Body of pancreas (tissue), 4 donors: ENCODE results near the gene RAX2. TPM values are rescaled to one million over a fixed set of nuclear protein-coding genes. Genes with fewer than 3 reads are reported as not detected.
"Not testable (repeated sequence)": the region's sequence is repeated elsewhere in the genome, so short reads cannot be mapped to it uniquely, and the experiment has no call there.

Source experiments
- ATAC-seq: fragments of 150-250 bp; one replicate; pipeline ENCODE4 v1.9.1; 2016
- DNase-seq, 4 donors: peaks; one replicate each; pipeline ENCODE4 v3.0.0-alpha.2; 2019
- H3K27ac ChIP-seq, 4 donors: fragments of 200-600 bp; sonication (generic); 1 replicate in 3 of 4; 2 replicates in 1 of 4; pipeline versions ENCODE4 v1.5.1 to v1.6.1; 2016 to 2019; ENCODE audit warnings: mild to moderate bottlenecking in 1 of 4, mixed read lengths in 1 of 4, moderate library complexity in 1 of 4
- H3K27me3 ChIP-seq, 2 donors: fragments of 200-600 bp; sonication (generic); one replicate each; pipeline ENCODE4 v1.6.0; 2016; ENCODE audit warnings: mild to moderate bottlenecking in 1 of 2
- H3K36me3 ChIP-seq, 2 donors: fragments of 200-600 bp; sonication (generic); replicated peaks in 1 of 2; 2 replicates each; pipeline ENCODE4 v1.5.1; 2016; ENCODE audit warnings: low read depth in 2 of 2; ENCODE audit not compliant: insufficient read depth in 1 of 2
- H3K4me1 ChIP-seq: fragments of 200-600 bp; sonication (generic); one replicate; pipeline ENCODE4 v1.6.0; 2016
- H3K4me3 ChIP-seq, 2 donors: fragments of 200-600 bp; sonication (generic); 1 replicate in 1 of 2; 2 replicates in 1 of 2; pipeline ENCODE4 v1.5.1; 2016 to 2019
- H3K9me3 ChIP-seq, 3 donors: fragments of 200-600 bp; sonication (generic); 1 replicate in 2 of 3; 2 replicates in 1 of 3; pipeline ENCODE4 v1.5.1; 2016
- POLR2A ChIP-seq, 3 donors: fragments of 450-650 bp; IDR thresholded peaks; one replicate each; pipeline ENCODE4 v1.6.1; 2016; ENCODE audit warnings: antibody characterized with exemption in 3 of 3, mild to moderate bottlenecking in 2 of 3
- WGBS, 2 donors: methylation state at CpG; one replicate each; pipeline ENCODE4 v1.1.5; 2017; 5-methylcytosine and 5-hydroxymethylcytosine counted together
- intact Hi-C: fragments of 100-400 bp; cut with DNase I; formaldehyde crosslinking; loops from one replicate; pipeline ENCODE4 v1.15.1; 2023
- total RNA-seq, 2 donors: library from RNA; depleted of rRNA; stranded (reverse); fragments of >200 nt; gene quantifications; one replicate each; pipeline ENCODE4 v1.1.0, GENCODE V29; 2016
- TF ChIP-seq, protein P1 (sequence below), 7 experiments: fragments of 450-650 bp in 4 of 7; fragments of 200-600 bp in 3 of 7; sonication (generic) in 3 of 7; IDR thresholded peaks; one replicate each; pipeline ENCODE4 v1.5.1; 2016 to 2019; ENCODE audit warnings: antibody characterized with exemption in 7 of 7

RAX2 gene
- total RNA-seq, 2 donors from 2014 or later: not detected

DNA sequence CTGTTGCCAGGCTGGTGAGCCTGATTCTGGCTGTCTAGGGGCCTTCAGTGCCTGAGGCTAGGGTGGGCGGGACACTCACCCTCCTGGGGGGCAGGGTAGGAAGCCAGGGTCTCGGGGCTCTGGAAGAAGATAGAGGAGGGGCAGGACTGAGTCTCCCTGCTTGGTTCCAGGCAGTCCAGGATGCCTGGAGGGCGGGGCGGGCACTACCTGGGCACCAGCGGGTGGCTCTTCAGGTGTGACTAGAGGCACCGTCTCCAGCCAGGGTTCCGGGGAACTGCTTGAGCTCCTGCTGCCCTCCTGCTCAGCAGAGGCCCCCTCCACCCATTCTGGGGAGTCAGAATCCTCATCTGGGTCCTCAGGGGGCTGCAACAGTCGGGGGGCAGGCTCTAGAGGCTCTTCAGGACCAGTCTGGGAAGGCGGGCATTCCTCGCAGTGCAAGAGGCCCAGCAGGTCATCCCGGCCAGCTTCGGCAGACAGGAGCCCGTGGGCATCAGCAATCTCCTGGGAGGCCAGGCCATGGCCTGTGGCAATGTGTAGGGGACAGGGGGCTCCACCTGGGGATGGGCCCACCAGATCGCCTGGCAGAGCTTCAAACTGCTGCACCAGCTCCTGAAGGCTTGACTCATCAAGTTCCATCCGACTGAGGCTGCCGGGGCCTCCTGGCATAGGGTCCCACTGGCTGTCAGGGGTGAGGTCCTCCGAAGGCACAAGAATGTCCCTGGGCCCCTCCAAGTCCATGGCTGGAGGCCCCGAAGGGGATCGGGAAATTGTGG lies 12.4 kb downstream of the RAX2 start:
- intact Hi-C loops: no loop called here
- H3K4me3 ChIP-seq: no peak overlapping the region
- no peak overlapping the region for H3K27ac ChIP-seq
- TF ChIP-seq POLR2A (IDR thresholded peaks at IDR 0.05): no peak
- TF ChIP-seq, protein P1, sequence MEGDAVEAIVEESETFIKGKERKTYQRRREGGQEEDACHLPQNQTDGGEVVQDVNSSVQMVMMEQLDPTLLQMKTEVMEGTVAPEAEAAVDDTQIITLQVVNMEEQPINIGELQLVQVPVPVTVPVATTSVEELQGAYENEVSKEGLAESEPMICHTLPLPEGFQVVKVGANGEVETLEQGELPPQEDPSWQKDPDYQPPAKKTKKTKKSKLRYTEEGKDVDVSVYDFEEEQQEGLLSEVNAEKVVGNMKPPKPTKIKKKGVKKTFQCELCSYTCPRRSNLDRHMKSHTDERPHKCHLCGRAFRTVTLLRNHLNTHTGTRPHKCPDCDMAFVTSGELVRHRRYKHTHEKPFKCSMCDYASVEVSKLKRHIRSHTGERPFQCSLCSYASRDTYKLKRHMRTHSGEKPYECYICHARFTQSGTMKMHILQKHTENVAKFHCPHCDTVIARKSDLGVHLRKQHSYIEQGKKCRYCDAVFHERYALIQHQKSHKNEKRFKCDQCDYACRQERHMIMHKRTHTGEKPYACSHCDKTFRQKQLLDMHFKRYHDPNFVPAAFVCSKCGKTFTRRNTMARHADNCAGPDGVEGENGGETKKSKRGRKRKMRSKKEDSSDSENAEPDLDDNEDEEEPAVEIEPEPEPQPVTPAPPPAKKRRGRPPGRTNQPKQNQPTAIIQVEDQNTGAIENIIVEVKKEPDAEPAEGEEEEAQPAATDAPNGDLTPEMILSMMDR (IDR thresholded peaks at IDR 0.05): no peak
- H3K9me3 ChIP-seq: no peaks in the 10 kb centered on the region
- H3K36me3 ChIP-seq: peaks cover 0 to 1% of the 10 kb centered on the region in 2 donors
- ATAC-seq (no peak), DNase-seq (no peak)
- peaks cover 39% of the 10 kb centered on the region for H3K4me1 ChIP-seq
- no peaks in the 10 kb centered on the region for H3K27me3 ChIP-seq
- 87 to 90% methylated on average over 3 to 18 of the region's 19 CpGs for WGBS, 2 donors

DNA sequence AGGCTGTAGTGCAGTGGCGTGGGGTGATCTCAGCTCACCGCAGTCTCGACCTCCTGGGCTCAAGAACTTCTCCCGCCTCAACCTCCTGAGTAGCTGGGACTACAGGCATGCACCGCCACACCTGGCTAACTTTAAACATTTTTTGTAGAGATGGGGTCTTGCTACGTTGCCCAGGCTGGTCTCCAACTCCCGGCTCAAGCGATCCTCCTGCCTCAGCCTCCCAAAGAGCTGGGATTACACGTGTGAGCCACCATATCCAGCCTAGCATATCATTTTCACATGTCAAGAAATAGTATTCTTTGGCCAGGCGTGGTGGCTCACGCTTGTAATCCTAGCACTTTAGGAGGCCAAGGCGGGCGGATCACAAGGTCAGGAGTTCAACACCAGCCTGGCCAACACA lies 13.7 kb downstream of the RAX2 start:
- H3K9me3 ChIP-seq, ATAC-seq, H3K27me3 ChIP-seq, H3K4me3 ChIP-seq, H3K36me3 ChIP-seq, H3K27ac ChIP-seq, DNase-seq, intact Hi-C loops: not testable (repeated sequence)
- peaks cover 36% of the 10 kb centered on the region for H3K4me1 ChIP-seq
- 95 to 99% methylated on average over 12 to 13 of the region's 13 CpGs for whole genome bisulfite sequencing, 2 donors

DNA sequence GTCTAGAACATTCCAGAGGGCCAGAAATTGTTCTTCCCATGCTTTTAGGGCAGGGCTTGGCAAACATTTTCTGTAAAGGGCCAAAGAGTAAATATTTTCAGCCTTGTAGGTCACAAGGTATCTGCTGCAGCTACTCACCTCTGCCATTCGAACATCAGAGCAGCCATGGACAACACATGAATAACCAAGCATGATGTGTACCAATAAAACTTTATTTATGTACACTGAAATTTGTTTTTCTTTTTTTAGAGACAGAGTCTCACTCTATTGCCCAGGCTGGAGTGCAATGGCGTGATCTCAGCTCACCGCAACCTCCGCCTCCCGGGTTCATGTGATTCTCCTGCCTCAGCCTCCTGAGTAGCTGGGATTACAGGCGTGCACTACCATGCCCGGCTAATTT lies 14.3 kb downstream of the RAX2 start:
- H3K9me3 ChIP-seq, H3K4me3 ChIP-seq, H3K36me3 ChIP-seq, intact Hi-C loops, H3K27ac ChIP-seq, H3K27me3 ChIP-seq, ATAC-seq, DNase-seq: not testable (repeated sequence)
- peaks cover 32% of the 10 kb centered on the region for H3K4me1 ChIP-seq
- WGBS, 2 donors: 90 to 93% methylated on average over 7 of the region's 7 CpGs

DNA sequence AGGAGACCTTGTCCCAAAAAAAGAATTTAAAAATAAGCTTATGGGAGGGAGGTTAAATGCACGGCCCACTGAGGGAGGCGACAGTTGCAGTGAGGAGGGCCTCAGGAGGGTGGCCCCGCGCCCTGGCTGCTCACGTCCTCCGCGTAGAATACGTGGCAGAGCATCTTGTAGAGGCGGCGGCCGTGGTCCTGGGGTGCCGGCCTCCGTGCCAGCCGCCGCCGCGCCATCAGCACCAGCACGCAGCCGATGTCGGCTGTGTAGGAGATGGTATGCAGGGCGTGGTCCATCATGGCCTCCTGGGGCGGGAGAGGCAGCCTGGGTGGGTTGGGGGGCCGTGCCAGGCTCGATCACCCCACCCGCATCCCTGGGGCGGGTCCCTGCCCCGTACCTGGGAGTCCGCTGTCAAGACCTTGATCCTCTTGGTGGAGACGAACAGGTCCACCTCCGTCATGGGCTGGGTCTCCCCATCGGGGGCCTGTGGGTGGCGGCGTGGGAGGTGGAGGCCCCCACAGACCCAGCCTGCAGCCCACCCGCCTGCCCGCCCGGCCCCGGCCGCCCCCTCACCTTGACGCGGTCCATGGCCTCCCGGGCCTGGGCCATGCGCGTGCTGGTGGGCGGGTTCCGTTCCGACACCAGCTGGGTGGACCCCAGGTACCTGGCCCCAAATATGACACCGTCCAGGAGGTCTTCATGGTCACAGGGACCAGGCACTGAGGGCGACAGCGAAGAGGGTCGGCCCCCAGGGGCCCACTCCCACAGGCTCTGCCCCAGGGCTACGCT lies 18.2 kb downstream of the RAX2 start:
- Histone ChIP-seq H3K27me3 (no peaks in the 10 kb centered on the region), H3K4me1 (peaks cover 5% of the 10 kb centered on the region), H3K27ac (no peak overlapping the region), H3K4me3 (no peak overlapping the region), H3K36me3 (peaks cover 0 to 5% of the 10 kb centered on the region in 2 donors), H3K9me3 (no peaks in the 10 kb centered on the region)
- 93 to 94% methylated on average over 21 to 45 of the region's 51 CpGs for WGBS, 2 donors
- intact Hi-C loops: no loop called here
- TF ChIP-seq, protein P1 (IDR thresholded peaks at IDR 0.05): no peak
- TF ChIP-seq POLR2A (IDR thresholded peaks at IDR 0.05): no peak
- ATAC-seq: no peak
- no peak for DNase-seq

DNA sequence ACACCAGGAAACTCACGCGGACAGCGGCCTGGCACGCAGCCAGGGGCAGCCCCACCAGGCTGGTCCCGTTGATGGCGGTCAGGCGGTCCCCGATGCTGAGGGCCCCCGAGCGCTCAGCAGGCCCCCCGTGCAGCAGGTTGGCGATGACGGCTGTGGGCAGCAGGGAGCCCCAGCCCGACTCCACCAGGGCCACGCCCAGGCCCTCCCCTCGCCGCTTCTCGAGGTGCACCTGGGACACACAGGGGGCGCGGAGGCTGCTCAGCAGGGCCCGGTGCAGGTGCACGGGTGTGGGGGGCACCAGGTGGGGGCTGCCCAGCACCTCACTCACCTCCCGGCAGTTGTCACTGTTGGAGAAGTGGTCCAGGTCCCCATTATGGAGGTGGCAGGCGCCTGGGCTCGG lies 19.5 kb downstream of the RAX2 start:
- no peak overlapping the region for H3K4me3 ChIP-seq
- no peak for ATAC-seq
- no peaks in the 10 kb centered on the region for H3K4me1 ChIP-seq
- no peaks in the 10 kb centered on the region for H3K9me3 ChIP-seq
- TF ChIP-seq POLR2A (IDR thresholded peaks at IDR 0.05): no peak
- TF ChIP-seq, protein P1 (IDR thresholded peaks at IDR 0.05): no peak
- H3K27me3 ChIP-seq: no peaks in the 10 kb centered on the region
- intact Hi-C loops: no loop called here
- no peak overlapping the region for H3K27ac ChIP-seq
- H3K36me3 ChIP-seq: peaks cover 0 to 5% of the 10 kb centered on the region in 2 donors
- no peak for DNase-seq
- 70 to 94% methylated on average over 6 to 7 of the region's 25 CpGs for WGBS, 2 donors
